BLaER1 treated with 17β-estradiol and CSF1 and Interleukin-3, amounts not matched to agents 10 nM and 100 nM (cell line): ENCODE measurements around the gene TMC1.
"Not testable (repeated sequence)": the region's sequence is repeated elsewhere in the genome, so short reads cannot be mapped to it uniquely, and the experiment has no call there.

ENCODE experiments used
- H3K27ac ChIP-seq, 11 experiments: shearing (Covaris generic); formaldehyde crosslinking; 2 replicates each; pipeline ENCODE4 v1.8.1; 2022
- H3K27me3 ChIP-seq, 11 experiments: shearing (Covaris generic); formaldehyde crosslinking; 2 replicates each; pipeline ENCODE4 v1.8.1; 2022
- H3K36me3 ChIP-seq, 11 experiments: shearing (Covaris generic); formaldehyde crosslinking; 2 replicates each; pipeline ENCODE4 v1.8.1; 2022
- H3K4me1 ChIP-seq, 10 experiments: shearing (Covaris generic); formaldehyde crosslinking; 2 replicates each; pipeline ENCODE4 v1.8.1; 2022
- H3K4me2 ChIP-seq, 11 experiments: shearing (Covaris generic); formaldehyde crosslinking; 2 replicates each; pipeline ENCODE4 v1.8.1; 2022
- H3K4me3 ChIP-seq, 10 experiments: shearing (Covaris generic); formaldehyde crosslinking; 2 replicates each; pipeline ENCODE4 v1.8.1; 2022
- H3K9ac ChIP-seq, 11 experiments: shearing (Covaris generic); formaldehyde crosslinking; 2 replicates each; pipeline ENCODE4 v1.8.1; 2022
- H3K9me3 ChIP-seq, 11 experiments: shearing (Covaris generic); formaldehyde crosslinking; replicated peaks in 1 of 11; 2 replicates each; pipeline ENCODE4 v1.8.1; 2022
- H4K20me1 ChIP-seq, 11 experiments: shearing (Covaris generic); formaldehyde crosslinking; 2 replicates each; pipeline ENCODE4 v1.8.1; 2022
- Cebpa-rat ChIP-seq, 11 experiments: shearing (Covaris generic); IDR thresholded peaks; 2 replicates each; pipeline ENCODE4 v1.8.1; 2022

Gene TMC1

DNA sequence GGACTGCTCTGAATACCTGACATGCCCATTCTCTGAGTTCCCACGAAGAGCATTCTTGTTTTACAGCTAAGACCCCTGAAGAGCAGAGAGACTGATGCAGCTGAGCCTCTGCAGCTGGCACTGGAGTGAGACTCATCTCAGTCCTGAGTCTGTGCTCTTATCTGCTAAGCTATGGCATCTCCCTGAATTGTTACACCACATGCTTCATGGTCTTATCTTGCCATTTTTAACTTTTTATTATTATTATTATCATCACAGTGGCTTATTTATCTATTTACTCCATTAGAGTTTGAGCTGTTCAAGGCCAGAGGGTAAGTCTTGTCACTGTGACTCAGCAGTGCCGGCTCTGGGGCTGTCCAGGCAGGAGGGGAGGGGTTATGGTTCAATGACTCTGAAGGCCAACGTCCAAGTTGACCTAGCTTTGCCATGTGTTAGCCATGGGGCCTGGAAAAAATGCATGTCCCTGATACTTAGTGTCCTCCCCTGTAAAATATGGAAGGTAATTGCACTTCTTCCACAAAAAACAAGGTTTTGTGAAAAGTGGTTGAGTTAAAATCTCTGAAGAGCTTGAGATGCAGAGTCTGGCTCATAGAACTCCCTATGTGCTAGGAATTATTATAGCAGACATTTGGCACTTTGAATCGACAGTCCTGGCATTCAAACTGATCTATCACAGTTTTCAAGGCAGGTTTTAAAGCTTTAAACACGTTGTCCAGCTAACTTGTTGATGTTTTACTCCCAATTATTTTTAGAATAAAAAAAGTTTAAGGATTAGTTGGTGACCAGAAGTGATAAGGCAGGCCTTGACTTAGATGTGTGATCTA lies 336.9 kb downstream of the TMC1 start:
- H3K4me1 ChIP-seq = peaks cover 0 to 8% (median 0%) of the 10 kb centered on the region in 10 experiments; a peak in 4 of 20 replicates
- no peaks in the 10 kb centered on the region for H4K20me1 ChIP-seq
- H3K9ac ChIP-seq = peak overlapping the region in 1 of 11 experiments; percentile 15; a peak in 1 of 22 replicates
- H3K9me3 ChIP-seq = no peaks in the 10 kb centered on the region
- H3K27me3 ChIP-seq = no peaks in the 10 kb centered on the region
- H3K4me3 ChIP-seq = no peak overlapping the region
- no peaks in the 10 kb centered on the region for H3K36me3 ChIP-seq
- no peak for TF ChIP-seq Cebpa-rat (IDR thresholded peaks at IDR 0.05)
- no peak overlapping the region for H3K4me2 ChIP-seq
- peak overlapping the region in 4 of 11 experiments; percentile 1 to 44 (median 7); a peak in 1 of 22 replicates for H3K27ac ChIP-seq

- H3K4me2 ChIP-seq, H4K20me1 ChIP-seq, H3K9ac ChIP-seq, H3K9me3 ChIP-seq, H3K36me3 ChIP-seq, H3K4me3 ChIP-seq, H3K27me3 ChIP-seq, H3K4me1 ChIP-seq, H3K27ac ChIP-seq: not testable (repeated sequence)
Observed at GRCh38 chr9:72862788-72863187, 341.4 kb downstream of the TMC1 start.

DNA sequence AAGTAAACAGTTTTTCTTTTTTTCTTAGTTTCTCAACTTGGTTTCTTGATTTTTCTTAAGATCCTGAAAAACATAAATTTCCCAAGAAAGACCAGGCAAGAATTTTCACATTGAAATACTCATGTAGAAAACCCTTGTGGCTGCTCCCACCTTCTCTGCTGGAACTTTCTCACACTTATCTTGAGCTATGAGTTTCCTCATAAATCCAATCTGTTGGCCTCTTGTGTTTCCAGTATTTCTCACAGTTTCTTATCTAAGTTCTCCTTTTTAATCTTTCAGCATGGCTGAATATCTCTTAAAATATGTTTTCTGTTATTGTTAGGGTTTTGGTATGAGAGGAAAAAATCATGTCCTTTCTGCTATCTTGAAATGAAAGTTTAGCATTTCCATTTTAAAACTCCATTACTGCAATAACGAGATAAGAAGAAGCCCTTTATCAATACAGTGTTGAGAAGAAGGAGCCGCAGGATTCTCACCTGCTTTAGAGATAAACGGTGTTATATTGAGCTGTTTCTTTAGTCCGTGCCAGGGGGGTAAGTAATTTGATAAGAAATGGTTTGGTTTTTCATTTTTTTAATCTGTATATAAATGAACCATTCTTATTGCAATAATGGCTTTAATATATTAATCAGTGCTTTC lies 342.2 kb downstream of the TMC1 start:
- Histone ChIP-seq H3K27me3 (no peaks in the 10 kb centered on the region), H3K9ac (no peak overlapping the region), H3K9me3 (peaks cover 0 to 11% (median 6%) of the 10 kb centered on the region in 11 experiments; a peak in 9 of 22 replicates), H3K27ac (no peak overlapping the region), H3K4me1 (no peaks in the 10 kb centered on the region), H3K4me3 (no peak overlapping the region), H4K20me1 (no peaks in the 10 kb centered on the region), H3K36me3 (no peaks in the 10 kb centered on the region), H3K4me2 (no peak overlapping the region)
- TF ChIP-seq Cebpa-rat (IDR thresholded peaks at IDR 0.05) = no peak

DNA sequence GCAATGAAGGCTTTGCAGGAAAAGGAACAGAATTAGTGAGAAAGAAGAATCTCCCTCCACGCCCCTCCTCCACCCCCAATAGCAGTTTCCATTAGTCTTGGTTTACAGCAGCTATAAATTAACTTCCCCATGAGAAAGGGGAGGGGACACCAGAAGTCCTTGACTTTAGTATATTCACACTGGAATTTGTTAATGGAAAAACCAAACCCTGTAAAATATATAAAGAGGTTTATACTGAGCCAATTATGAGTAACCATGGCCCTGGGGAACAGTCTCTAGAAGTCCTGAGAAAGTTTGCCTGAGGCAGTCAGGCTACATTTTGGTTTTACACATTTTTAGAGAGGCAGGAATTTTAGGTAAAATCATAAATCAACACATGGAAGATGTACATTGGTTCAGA lies 342.9 kb downstream of the TMC1 start:
- Histone ChIP-seq H3K27ac (no peak overlapping the region), H3K9me3 (peaks cover 0 to 11% (median 6%) of the 10 kb centered on the region in 11 experiments; a peak in 9 of 22 replicates), H3K36me3 (no peaks in the 10 kb centered on the region), H3K4me1 (no peaks in the 10 kb centered on the region), H3K4me3 (no peak overlapping the region), H3K27me3 (no peaks in the 10 kb centered on the region), H3K9ac (no peak overlapping the region), H3K4me2 (no peak overlapping the region), H4K20me1 (no peaks in the 10 kb centered on the region)
- TF ChIP-seq Cebpa-rat (IDR thresholded peaks at IDR 0.05) = no peak

DNA sequence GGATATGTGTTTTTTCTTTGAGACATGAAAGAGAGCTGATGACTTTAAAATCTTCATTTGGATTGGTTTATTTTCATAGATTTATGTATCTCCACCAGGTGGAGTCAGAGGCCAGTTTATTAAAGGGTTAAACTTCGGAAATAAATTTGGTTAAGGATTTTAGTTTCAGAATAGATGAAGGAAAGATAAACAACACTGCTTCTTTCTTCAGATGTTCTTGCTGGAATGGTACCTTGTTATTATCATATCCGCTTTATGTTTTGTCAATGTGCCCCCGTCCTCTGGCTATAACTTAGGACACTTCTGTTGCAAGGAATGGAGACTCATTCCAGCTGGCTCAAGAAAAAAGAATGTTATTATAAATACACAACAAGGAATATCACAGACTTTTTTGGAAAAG lies 350.3 kb downstream of the TMC1 start:
- no peaks in the 10 kb centered on the region for H3K36me3 ChIP-seq
- H3K4me3 ChIP-seq = no peak overlapping the region
- no peak overlapping the region for H3K4me2 ChIP-seq
- no peaks in the 10 kb centered on the region for H4K20me1 ChIP-seq
- H3K9ac ChIP-seq = no peak overlapping the region
- no peak overlapping the region for H3K27ac ChIP-seq
- TF ChIP-seq Cebpa-rat (IDR thresholded peaks at IDR 0.05) = no peak
- no peaks in the 10 kb centered on the region for H3K4me1 ChIP-seq
- no peaks in the 10 kb centered on the region for H3K27me3 ChIP-seq
- H3K9me3 ChIP-seq = peaks cover 0 to 11% (median 6%) of the 10 kb centered on the region in 11 experiments; a peak in 9 of 22 replicates

GRCh38 chr9:72872718-72873117 lies 351.3 kb downstream of the TMC1 start:
- TF ChIP-seq Cebpa-rat (IDR thresholded peaks at IDR 0.05) = no peak
- Histone ChIP-seq H4K20me1 (no peaks in the 10 kb centered on the region), H3K27me3 (no peaks in the 10 kb centered on the region), H3K27ac (no peak overlapping the region), H3K36me3 (no peaks in the 10 kb centered on the region), H3K4me2 (no peak overlapping the region), H3K9me3 (peaks cover 0 to 5% (median 2%) of the 10 kb centered on the region in 11 experiments; a peak in 7 of 22 replicates), H3K9ac (no peak overlapping the region), H3K4me3 (no peak overlapping the region), H3K4me1 (no peaks in the 10 kb centered on the region)

GRCh38 chr9:72873456-72873855 lies 352.0 kb downstream of the TMC1 start:
- Histone ChIP-seq H3K4me3 (no peak overlapping the region), H3K4me2 (no peak overlapping the region), H3K36me3 (no peaks in the 10 kb centered on the region), H4K20me1 (no peaks in the 10 kb centered on the region), H3K9me3 (no peaks in the 10 kb centered on the region), H3K9ac (no peak overlapping the region), H3K4me1 (no peaks in the 10 kb centered on the region), H3K27ac (no peak overlapping the region), H3K27me3 (no peaks in the 10 kb centered on the region)
- no peak for TF ChIP-seq Cebpa-rat (IDR thresholded peaks at IDR 0.05)

- no peak for TF ChIP-seq Cebpa-rat (IDR thresholded peaks at IDR 0.05)
- no peak overlapping the region for H3K9ac ChIP-seq
- no peak overlapping the region for H3K4me2 ChIP-seq
- H3K27me3 ChIP-seq = no peaks in the 10 kb centered on the region
- H4K20me1 ChIP-seq = no peaks in the 10 kb centered on the region
- no peaks in the 10 kb centered on the region for H3K36me3 ChIP-seq
- H3K27ac ChIP-seq = no peak overlapping the region
- no peaks in the 10 kb centered on the region for H3K4me1 ChIP-seq
- no peak overlapping the region for H3K4me3 ChIP-seq
- no peaks in the 10 kb centered on the region for H3K9me3 ChIP-seq
Observed at GRCh38 chr9:72874344-72874743, 352.9 kb downstream of the TMC1 start.

DNA sequence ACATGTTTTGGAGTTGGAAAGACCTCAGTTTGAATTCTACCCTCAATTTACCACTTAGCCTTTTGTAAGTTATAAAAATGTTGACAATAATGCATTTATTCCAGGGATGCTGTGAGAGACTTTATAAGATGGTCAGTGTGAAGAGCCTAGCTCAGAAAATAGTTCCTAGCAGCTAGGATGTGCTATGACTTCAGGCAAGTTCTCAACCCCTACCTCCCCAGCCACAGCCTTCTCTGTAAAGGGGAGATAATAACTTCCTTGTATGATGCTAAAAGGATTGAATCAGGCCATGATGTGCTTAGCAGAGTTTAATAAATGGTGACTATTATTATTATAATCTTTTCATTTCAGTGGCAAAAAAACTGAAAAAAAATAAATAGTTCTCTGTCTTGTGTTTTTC lies 353.8 kb downstream of the TMC1 start:
- no peaks in the 10 kb centered on the region for H3K36me3 ChIP-seq
- H3K9ac ChIP-seq = no peak overlapping the region
- no peak overlapping the region for H3K27ac ChIP-seq
- H3K27me3 ChIP-seq = no peaks in the 10 kb centered on the region
- H4K20me1 ChIP-seq = no peaks in the 10 kb centered on the region
- no peak overlapping the region for H3K4me2 ChIP-seq
- no peaks in the 10 kb centered on the region for H3K9me3 ChIP-seq
- no peaks in the 10 kb centered on the region for H3K4me1 ChIP-seq
- no peak for TF ChIP-seq Cebpa-rat (IDR thresholded peaks at IDR 0.05)
- no peak overlapping the region for H3K4me3 ChIP-seq

DNA sequence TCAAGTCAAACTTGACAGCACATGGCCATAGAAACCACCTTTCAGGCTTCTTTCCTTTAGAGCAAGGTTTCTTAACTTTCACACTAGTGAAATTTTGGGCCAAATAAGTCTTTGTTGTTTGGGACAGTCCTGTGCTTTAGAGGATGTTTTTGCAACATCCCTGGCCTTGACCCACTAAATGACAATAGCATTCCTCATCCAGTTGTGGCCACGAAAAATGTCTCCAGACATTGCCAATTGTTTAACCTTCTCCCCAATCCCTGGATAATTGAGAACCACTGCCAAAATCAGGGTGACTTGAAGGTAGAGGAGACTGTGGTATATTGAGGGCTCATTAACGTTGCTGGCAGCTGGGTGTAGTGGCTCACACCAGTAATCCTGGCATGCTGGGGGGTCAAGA lies 359.4 kb downstream of the TMC1 start:
- H3K4me3 ChIP-seq = no peak overlapping the region
- no peak overlapping the region for H3K4me2 ChIP-seq
- no peaks in the 10 kb centered on the region for H3K36me3 ChIP-seq
- H3K27me3 ChIP-seq = no peaks in the 10 kb centered on the region
- TF ChIP-seq Cebpa-rat (IDR thresholded peaks at IDR 0.05) = no peak
- no peak overlapping the region for H3K27ac ChIP-seq
- H3K9ac ChIP-seq = no peak overlapping the region
- no peaks in the 10 kb centered on the region for H3K9me3 ChIP-seq
- H3K4me1 ChIP-seq = no peaks in the 10 kb centered on the region
- H4K20me1 ChIP-seq = no peaks in the 10 kb centered on the region
